Epithelial cell of proximal tubule (primary cell): ENCODE data around the gene STIMATE. TPM values are rescaled to one million over a fixed set of nuclear protein-coding genes. Genes with fewer than 3 reads are reported as not detected.

Source experiments
- DNase-seq: peaks from one replicate; pipeline ENCODE4 v3.0.0-alpha.2; 2011; ENCODE audit warnings: low read depth
- H3K4me3 ChIP-seq: 2 replicates; pipeline ENCODE4 v1.5.1; 2011; ENCODE audit warnings: low read depth, mild to moderate bottlenecking, low read length
- CTCF ChIP-seq: conservative IDR thresholded peaks from 2 replicates; pipeline ENCODE4 v1.5.1; 2012; ENCODE audit warnings: low read depth, mild to moderate bottlenecking, low read length
- total RNA-seq: library from RNA; depleted of rRNA; stranded (reverse); fragments of >200 nt; gene quantifications from 2 replicates; pipeline ENCODE4 v1.2.3, GENCODE V29; 2015

Gene STIMATE
- total RNA-seq, 1 donor from 2014 or later, result 7.7 TPM

- no peak for DNase-seq
- TF ChIP-seq CTCF, result no peak
- no peak overlapping the region for H3K4me3 ChIP-seq
Measured at GRCh38 chr3:52873433-52874159, 23.8 kb downstream of the STIMATE start.

- no peak for DNase-seq
- no peak for TF ChIP-seq CTCF
- H3K4me3 ChIP-seq, result no peak overlapping the region
Measured at GRCh38 chr3:52872245-52872644, 25.1 kb downstream of the STIMATE start.

- no peak for TF ChIP-seq CTCF
- no peak overlapping the region for H3K4me3 ChIP-seq
- no peak for DNase-seq
Measured at GRCh38 chr3:52871761-52872160, 25.6 kb downstream of the STIMATE start.

GRCh38 chr3:52870471-52870870, 26.9 kb downstream of the STIMATE start:
- H3K4me3 ChIP-seq, result no peak overlapping the region
- no peak for DNase-seq
- TF ChIP-seq CTCF, result no peak

GRCh38 chr3:52866427-52866826, 30.9 kb downstream of the STIMATE start:
- DNase-seq, result no peak
- no peak for TF ChIP-seq CTCF
- no peak overlapping the region for H3K4me3 ChIP-seq

- DNase-seq, result no peak
- no peak for TF ChIP-seq CTCF
- H3K4me3 ChIP-seq, result no peak overlapping the region
Measured at GRCh38 chr3:52865994-52866393, 31.4 kb downstream of the STIMATE start.

GRCh38 chr3:52860424-52860768, 37.0 kb downstream of the STIMATE start:
- no peak overlapping the region for H3K4me3 ChIP-seq
- no peak for TF ChIP-seq CTCF
- no peak for DNase-seq
